GOT3 (cell line): Measurements from ENCODE around the gene TSPO2.
A peak's percentile ranks its signal among the peaks of the same experiment; 100 is the strongest.

ENCODE experiments used
- DNase-seq: peaks from one replicate; lab custom pipeline; 2025; ENCODE audit warnings: mixed read lengths; lab: John Stamatoyannopoulos, UW

The TSPO2 gene

GRCh38 chr6:41051873-41052272 lies 9.6 kb downstream of the TSPO2 start:
- DNase-seq: no peak

- no peak for DNase-seq
These were observed 10.8 kb downstream of the TSPO2 start, which contains the start of gene APOBEC2 for GRCh38 chr6:41053041-41053440. Gene APOBEC2 (plus strand): TSS chr6:41053202. CDS start chr6:41053348, 146 bp downstream.

- DNase-seq: no peak
These were observed 12.2 kb downstream of the TSPO2 start for GRCh38 chr6:41054511-41054910.

GRCh38 chr6:41055149-41055548 lies 12.9 kb downstream of the TSPO2 start:
- DNase-seq: no peak

- no peak for DNase-seq
These were observed 14.7 kb downstream of the TSPO2 start for GRCh38 chr6:41056768-41057490.

GRCh38 chr6:41058783-41059181 lies 16.5 kb downstream of the TSPO2 start:
- no peak for DNase-seq

- no peak for DNase-seq
These were observed 17.3 kb downstream of the TSPO2 start for GRCh38 chr6:41059556-41059955.

- no peak for DNase-seq
These were observed 19.0 kb downstream of the TSPO2 start for GRCh38 chr6:41061196-41061726.

- DNase-seq: no peak
These were observed 19.8 kb downstream of the TSPO2 start for GRCh38 chr6:41062056-41062455.

GRCh38 chr6:41063884-41064285 lies 21.6 kb downstream of the TSPO2 start:
- DNase-seq: no peak

- DNase-seq: no peak
These were observed 22.6 kb downstream of the TSPO2 start for GRCh38 chr6:41064841-41065240.

GRCh38 chr6:41065550-41066026 lies 23.3 kb downstream of the TSPO2 start:
- no peak for DNase-seq

GRCh38 chr6:41066867-41067304 lies 24.6 kb downstream of the TSPO2 start:
- peak; percentile 11 for DNase-seq

- DNase-seq: no peak
These were observed 29.2 kb downstream of the TSPO2 start for GRCh38 chr6:41071501-41071922.

GRCh38 chr6:41071923-41072835 lies 29.9 kb downstream of the TSPO2 start, which contains the start of gene OARD1:
Gene OARD1 (minus strand): TSS chr6:41072356. CDS start chr6:41071634, 722 bp downstream.
- peak; percentile 100 for DNase-seq

GRCh38 chr6:41072836-41073202 lies 30.6 kb downstream of the TSPO2 start, which contains the start of gene NFYA:
Gene NFYA (plus strand): TSS chr6:41072974. CDS start chr6:41079090, 6,116 bp downstream.
- peak; percentile 100 for DNase-seq

GRCh38 chr6:41073203-41073967 lies 31.1 kb downstream of the TSPO2 start:
- DNase-seq: peak; percentile 14

GRCh38 chr6:41073968-41074691 lies 31.9 kb downstream of the TSPO2 start:
- DNase-seq: no peak

GRCh38 chr6:41074692-41075436 lies 32.6 kb downstream of the TSPO2 start:
- no peak for DNase-seq
